Suppressor macrophage treated with lipopolysaccharide for 4 hours (primary cell): ENCODE data around the gene PIWIL1.

Source experiments
- DNase-seq: peaks from one replicate; pipeline ENCODE4 v3.0.0-alpha.2; 2020

Gene PIWIL1

GRCh38 chr12:130338794-130339601 is 1.3 kb downstream of the PIWIL1 start:
- DNase-seq = no peak

- no peak for DNase-seq
Measured at GRCh38 chr12:130339951-130340350, 2.3 kb downstream of the PIWIL1 start.

DNA sequence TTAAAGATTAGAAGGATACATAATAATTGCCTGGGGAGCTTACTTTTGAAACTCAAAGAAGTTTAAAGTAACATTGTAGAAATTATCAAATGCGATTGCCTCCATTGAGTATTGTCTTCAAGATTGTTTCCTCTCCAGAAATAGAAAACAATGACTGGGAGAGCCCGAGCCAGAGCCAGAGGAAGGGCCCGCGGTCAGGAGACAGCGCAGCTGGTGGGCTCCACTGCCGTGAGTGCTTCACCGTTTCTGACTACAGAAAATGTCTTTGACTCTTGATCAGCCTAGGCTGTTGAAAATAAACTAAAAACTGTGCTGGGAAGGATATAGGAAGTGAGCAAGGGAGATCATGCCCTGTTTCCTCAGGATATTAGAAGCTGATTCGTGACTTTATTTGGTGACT is 4.8 kb downstream of the PIWIL1 start:
- DNase-seq = no peak

- DNase-seq = no peak
Measured at GRCh38 chr12:130342842-130343241, 5.2 kb downstream of the PIWIL1 start.

DNA sequence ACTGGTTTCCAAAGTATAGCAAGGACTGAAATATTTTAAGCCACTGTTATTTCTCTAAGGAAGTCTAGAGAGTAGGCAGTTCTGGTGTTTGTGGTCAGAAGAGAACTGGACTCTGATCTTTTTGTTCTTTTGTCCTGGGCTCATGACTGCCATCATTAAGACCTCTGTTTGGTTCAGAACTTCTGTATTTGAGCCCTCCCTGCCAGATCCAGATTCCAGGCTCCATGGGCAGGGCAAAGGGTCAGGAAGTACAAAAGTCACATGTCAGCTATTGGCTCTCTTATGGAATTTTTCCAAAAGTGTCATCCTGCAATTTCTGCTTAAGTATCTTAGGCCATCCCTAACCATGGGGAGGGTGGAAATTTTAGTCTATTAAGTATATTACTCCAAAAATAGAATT is 6.8 kb downstream of the PIWIL1 start:
- no peak for DNase-seq

DNA sequence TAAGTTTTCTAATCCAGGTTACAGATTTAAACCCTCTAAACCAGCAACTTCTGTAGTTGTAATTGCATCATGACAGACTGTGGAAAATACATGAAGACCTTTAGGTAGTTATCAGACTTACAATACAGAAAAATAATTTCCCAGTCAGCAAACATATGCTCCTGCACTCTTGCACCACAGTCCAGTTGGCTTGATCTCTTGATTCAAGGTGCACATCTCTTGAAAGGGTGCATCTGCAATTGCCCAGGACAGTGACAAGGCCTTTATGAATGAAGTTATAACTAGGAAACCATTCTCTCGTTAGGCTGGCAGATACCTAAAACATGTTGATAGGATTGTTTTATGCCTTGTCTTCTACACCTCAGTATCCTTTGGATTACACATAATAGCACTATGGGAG is 7.6 kb downstream of the PIWIL1 start:
- DNase-seq = no peak

GRCh38 chr12:130347588-130347987 is 9.9 kb downstream of the PIWIL1 start:
- DNase-seq = no peak

GRCh38 chr12:130350715-130351114 is 13.0 kb downstream of the PIWIL1 start:
- DNase-seq = no peak

DNA sequence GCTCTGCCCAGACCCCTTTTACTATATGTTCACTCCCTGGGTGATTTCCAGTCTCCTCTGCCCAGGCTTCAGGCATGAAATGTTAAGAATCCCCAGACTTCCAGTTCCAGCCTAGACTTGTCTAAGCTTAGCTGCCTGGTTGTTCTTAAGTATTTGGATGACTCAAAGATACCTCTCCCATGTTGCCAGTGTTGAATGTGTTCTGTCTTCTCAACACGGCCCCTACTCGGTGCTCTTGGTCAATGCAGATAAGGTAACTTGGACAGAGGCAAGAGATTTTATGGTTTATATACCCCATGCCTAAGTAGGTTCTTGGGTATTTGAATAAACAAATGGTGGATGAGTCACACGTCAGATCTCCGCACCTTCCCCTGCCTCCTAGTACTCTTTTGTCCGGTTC is 13.6 kb downstream of the PIWIL1 start:
- DNase-seq = no peak

GRCh38 chr12:130353081-130353480 is 15.4 kb downstream of the PIWIL1 start:
- DNase-seq = no peak

DNA sequence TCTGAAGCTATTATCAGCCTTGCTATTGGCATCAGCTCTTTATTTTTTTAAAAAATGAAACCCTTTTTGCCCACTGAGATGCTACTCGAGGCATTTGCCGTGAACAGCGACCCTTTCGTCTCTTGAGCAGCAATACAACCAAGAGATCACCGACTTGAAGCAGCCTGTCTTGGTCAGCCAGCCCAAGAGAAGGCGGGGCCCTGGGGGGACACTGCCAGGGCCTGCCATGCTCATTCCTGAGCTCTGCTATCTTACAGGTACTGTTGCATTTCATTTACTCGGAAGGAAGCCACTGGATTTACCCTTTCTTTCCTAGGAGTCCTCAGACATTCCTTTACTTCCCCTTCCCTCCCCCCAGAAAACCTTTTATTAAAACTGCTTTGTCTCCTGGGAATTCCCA is 16.7 kb downstream of the PIWIL1 start:
- no peak for DNase-seq

GRCh38 chr12:130356222-130356621 is 18.5 kb downstream of the PIWIL1 start:
- no peak for DNase-seq

DNA sequence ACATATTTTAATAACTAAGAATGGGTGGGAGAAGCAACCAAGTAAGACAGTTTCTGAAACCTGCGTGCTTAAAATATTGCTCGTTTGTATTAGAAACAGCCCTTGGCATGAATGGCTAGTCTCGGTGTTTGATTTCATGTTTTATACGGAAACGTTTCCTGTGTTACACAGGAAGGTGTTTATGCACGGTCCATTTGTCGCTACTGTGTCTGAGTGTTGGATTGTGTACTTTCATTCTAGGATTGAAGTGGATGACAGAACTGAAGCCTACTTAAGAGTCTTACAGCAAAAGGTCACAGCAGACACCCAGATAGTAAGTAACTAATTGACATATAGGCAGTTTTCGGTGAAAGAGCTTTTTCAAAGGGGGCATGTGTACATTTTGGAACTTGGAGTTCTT is 19.6 kb downstream of the PIWIL1 start:
- no peak for DNase-seq

DNA sequence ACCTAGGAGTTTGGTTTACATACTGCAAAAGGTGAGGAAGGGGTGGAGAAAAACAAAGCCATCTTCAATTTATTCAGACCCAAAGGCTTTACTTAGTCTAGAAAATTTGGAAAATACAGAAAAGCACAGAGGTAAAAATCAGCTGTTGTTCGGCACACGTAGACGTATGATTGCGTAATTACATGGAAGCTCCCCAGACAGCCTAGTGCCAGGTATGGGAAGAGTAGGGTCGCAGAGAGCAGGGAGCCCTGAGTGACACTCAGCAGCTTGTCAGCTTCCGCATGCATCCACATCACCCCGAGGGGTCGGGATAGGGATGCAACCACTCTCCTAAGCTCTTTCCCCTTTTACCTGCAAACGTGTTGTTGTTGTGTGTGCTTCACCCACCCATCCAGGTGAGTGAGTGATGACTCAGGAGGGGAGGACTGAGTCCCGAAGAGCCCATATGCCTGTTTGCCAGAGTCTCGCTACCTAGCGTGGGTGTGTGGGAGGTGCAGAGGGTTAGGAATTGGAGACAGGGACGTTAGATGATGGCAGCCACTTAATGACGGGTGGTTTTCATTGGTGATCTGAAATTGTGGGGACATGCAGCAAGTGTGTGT is 20.1 kb downstream of the PIWIL1 start:
- no peak for DNase-seq

GRCh38 chr12:130362060-130362459 is 24.4 kb downstream of the PIWIL1 start:
- no peak for DNase-seq

GRCh38 chr12:130364578-130364977 is 26.9 kb downstream of the PIWIL1 start:
- DNase-seq = no peak

DNA sequence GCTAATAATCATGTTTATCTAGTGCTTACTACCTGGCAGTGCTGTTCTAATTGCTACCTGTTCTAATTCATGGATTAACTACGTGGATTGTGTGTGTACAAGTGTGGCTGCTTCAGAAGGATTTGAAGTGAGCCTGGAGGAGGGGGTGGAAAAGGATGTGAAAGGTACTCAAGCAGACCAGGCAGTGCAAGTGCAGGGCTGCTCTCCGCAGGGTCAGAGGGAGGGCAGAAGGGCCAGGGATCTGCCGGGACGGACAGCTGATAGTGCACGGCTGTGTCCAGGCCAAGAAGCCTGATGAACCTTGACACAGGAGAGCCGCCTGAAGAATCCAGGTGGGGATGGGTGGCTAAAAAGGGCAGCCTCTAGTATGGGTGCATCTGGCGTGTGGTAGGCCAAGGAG is 28.5 kb downstream of the PIWIL1 start:
- no peak for DNase-seq

GRCh38 chr12:130367003-130367402 is 29.3 kb downstream of the PIWIL1 start:
- DNase-seq = no peak

DNA sequence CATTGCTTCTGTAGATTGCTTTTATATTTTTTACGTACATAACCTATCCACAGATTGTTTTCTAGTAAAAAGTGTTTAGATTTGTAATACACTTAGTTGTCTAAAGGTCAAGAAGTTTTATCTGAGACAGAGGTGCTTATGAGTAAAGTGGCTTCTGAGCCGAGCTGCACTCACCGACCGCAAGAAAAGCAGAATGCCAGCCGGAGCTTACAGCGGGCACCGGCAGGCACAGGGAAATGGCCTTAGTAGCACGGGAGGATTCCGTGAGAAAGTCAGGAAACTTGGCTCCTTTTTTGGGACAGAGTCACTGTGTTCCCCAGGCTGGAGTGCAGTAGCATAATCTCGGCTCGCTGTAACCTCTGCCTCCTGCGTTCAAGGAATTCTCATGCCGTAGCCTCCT is 29.8 kb downstream of the PIWIL1 start:
- no peak for DNase-seq

DNA sequence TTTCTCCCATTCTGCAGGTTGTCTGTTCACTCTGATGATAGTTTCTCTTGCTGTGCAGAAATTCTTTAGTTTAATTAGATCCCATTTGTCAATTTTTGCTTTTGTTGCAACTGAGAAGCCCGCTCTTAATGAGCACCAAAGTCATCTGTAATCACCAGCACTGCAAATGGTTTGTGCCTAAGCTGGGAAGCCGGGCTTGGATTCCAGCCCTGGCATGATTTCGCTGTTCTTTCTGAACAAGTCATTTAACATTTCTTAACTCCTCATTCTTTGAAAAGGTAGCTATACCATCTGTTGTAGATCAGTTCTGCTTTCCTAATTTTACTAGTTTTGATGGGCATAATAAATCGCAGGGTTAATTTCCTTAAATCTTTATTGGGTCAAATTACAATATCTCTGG is 32.1 kb downstream of the PIWIL1 start:
- DNase-seq = no peak

GRCh38 chr12:130371296-130371695 is 33.6 kb downstream of the PIWIL1 start:
- DNase-seq = no peak

- DNase-seq = no peak
Measured at GRCh38 chr12:130372936-130373335, 35.2 kb downstream of the PIWIL1 start.

DNA sequence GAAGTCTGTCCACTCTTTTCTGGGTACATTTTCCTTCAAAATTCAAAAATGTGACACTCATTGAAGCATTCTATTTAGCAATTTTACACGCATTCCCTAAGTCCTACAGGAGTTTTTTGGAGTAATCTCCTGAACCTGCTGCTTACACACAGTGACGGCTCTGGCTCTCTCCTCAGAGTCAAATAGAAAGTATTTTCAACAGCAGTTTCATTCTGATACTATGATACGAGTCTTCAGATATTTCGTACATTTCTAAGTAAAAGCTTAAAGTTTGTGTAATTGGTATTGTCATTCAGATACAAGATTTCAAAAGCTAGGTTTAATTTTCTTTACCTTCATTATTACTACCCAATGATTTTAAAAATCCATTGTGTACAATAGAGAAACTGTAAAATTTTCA is 36.4 kb downstream of the PIWIL1 start:
- DNase-seq = no peak

DNA sequence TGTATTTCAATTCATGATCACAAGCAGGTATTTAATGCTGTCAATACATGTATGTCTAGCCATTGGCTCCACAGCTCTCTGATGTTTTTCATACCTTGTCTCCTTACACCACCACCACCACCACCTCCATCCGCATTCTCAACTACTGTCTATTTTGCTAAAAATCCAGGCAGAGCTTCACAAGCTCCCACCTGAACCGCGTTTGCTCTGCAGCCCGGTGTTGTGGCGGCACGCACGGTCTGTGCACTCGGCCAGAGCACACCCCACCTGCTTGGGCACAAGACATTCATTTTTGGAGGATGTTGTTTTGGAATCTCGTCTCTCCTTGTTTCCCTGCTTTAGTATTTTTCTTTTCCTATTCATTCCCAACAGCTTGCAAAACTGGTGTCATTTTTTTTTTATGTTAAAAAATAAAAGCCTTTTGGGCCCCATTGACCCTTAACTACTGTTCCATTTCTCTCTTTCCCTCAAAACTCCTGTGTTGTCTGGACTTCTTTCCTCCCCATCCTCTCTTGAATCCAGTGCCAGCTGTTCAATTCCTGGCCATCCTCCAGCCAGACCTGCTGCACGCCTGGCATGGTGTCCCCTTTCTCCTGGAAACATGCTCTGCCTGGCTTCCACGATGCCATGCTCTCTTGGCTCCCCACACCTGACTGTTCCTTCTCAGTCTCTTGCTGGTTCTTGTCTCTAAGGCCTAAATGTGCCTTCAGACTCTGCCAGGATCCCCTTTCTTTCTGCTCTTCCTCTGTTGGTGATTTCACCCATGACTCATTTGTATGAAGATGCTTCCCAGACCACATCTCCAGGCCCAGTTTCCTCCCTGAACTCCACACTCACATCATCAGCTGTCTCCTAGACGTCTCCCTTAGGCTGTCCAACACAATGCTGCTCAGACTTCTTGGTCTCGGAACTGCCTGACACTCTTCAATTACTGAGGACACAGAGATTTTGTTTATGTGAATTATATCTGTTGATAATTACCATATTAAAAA is 37.9 kb downstream of the PIWIL1 start:
- DNase-seq = no peak
